GM18873 (cell line): ENCODE data around the gene ADGRV1.

ENCODE experiments used
- ATAC-seq: cut with Tn5 transposase; IDR thresholded peaks from one replicate; pipeline ENCODE4 v1.9.1; 2021; ENCODE audit warnings: mild to moderate bottlenecking, moderate library complexity, moderate number of reproducible peaks; ENCODE audit not compliant: unreplicated experiment, low FRiP score

Gene ADGRV1

DNA sequence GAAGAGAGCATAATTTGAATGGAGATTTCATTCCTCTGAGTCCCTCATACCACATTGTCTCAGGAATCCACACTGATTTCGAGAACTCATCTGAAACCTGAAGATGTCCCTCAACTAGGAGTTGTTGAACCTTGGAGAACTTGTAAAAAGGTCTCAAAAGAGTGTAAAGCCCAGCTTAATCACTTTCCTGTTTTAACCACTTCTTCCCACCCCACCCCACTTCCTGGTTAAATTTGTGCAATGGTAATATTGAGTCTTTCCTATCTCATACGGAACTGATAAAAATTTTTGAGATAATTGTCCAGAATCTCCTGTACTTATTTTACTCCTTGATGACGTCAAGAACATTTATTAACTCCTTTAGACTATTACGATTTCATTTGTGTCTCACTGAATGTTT, 583.8 kb downstream of the ADGRV1 start:
- no peak for ATAC-seq

DNA sequence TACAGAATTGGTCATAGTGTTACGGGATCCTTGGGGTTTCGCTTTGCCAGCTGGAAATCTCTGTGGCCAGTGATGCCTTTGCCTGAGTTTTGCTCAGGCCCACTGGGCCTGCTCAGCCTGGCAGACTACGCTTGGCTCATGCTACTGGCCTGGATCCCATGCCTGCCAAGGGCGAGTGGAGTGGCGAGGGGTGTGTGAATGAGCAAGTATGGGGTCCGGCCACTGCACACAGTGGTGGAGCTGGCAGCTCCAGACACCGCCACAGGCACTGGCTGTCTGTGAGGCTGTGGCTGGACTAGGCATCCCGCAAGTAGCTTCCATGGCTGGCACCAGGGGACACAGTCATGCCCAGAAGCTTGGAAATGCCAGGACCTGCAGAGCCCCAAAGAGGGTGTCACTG, 584.2 kb downstream of the ADGRV1 start:
- ATAC-seq: no peak

DNA sequence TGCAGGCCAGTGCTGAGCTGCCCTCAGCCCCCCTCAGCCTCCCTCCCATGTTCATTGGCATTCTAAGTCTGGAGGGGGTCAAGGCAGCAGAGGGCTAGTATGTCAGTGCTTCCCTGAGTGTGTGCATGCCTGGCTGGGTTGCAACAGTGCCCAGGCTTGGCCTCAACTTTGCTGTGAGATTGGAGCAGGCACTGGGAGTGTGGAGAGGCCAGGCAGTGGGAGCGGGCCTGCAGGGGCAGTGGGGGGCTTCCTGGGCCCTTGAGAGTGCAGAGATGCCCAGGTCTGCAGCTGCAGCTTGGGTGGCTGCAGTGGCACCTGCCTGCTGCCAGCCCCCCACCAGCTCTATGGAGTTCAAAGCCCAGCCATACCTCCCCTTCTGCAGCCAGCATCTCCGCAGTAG, 585.2 kb downstream of the ADGRV1 start:
- no peak for ATAC-seq

DNA sequence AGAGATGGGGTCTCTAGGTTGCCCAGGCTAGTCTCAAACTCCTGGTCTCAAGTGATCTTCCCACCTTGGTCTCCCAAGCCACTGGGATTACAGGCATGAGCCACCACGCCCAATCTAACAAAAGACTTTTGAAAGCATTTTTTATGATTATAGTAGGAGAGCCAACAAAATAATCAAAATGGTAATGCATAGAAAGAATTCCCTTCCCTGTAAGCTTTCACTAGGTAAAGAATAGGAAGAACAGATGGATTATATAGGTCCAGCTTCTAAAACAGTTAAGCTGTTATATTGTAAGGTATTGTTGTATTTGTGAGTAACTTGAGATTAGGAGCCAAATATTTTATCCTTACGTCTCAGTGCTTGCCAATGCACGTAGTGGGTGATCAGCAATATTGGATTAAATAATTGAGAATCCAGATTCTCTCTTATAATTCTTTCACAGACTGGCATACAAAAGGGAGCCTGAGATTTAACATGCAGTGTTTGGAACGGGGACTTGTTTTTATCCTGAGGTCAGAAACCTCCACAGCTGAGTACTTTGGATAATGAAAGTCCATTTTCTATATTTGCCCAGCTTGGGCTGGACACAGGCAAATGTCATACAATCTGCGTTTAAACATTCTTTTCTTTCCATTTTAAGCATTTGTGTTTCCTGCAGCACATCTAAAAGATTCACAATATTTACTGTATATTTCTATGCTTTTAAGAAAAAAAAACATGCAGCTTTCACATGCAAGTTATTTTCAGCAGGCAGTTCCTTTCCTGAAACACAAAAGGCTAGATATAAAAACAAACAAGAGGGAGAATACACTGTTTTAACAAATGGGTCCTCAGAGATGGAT, 586.1 kb downstream of the ADGRV1 start:
- no peak for ATAC-seq

DNA sequence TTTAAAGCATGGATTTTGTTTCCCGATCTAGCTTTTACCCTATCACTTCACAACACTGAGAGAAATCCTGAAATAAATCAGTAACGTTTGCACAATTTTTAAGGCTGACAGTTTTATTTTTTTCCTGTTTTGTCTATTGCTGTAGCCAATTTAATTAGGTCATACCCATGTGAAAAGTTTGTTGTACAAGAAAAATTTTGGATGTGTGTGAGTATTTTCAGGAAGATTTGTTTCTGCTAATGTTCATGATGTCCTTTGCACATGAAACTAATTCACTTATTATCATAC, 586.7 kb downstream of the ADGRV1 start:
- ATAC-seq: no peak

GRCh38 chr5:91146230-91146629, 587.6 kb downstream of the ADGRV1 start:
- no peak for ATAC-seq

GRCh38 chr5:91146905-91147600, 588.5 kb downstream of the ADGRV1 start:
- no peak for ATAC-seq

DNA sequence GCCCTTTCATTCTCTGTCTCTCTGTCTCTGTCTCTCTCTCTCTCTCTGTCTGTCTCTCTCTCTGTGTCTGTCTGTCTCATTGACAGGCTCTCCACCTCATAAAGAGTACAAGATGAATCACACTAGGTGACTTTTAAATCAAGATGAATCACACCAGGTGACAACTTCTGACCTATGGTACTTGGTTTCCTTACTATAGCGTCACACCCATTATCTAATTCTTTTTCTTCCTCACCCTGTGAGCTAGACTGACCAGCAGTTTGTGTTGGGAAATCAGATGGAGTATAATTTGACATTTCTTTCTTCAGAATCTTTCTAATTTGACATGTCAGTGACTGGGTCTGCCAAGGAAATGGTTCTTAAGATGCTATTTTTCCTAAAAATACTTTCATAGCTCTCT, 591.6 kb downstream of the ADGRV1 start:
- no peak for ATAC-seq

- no peak for ATAC-seq
Measured at GRCh38 chr5:91150636-91151035, 592.0 kb downstream of the ADGRV1 start.

DNA sequence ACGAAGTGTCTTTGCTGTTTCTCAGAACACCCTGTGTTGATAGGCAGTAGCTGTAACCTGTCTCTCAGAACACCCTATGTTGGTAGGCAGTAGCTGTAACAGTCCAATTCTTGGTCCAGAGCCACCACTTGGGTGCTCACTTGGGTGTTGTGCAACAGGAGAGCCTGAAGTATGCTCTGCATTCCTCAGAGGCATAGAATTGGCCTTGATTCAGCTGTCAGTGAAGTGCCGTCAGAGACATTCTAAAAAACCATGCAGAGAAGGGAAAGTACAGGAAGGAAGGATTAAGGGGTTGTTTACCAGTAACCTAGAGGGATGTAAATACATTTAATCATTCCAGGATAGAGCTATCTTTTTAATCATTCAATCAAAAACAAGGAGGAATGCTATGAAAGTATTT, 593.4 kb downstream of the ADGRV1 start:
- no peak for ATAC-seq

DNA sequence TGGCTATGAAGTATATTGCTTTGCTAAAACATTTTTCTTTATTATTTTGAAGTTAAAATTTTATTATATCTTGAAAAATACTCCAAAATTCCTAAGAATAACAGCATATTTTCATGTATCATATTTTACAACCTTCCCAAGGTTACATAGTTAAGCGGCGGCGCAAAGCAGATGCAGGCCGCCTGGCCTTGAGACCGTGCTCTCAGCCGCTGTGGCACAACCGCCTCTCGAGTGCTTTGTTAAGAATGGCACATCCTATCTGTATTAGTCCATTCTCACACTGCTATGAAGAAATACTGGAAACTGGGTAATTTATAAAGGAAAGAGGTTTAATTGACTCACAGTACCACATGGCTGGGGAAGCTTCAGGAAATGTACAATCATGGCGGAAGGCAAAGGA, 595.7 kb downstream of the ADGRV1 start:
- no peak for ATAC-seq

GRCh38 chr5:91155274-91155673, 596.7 kb downstream of the ADGRV1 start:
- no peak for ATAC-seq

- no peak for ATAC-seq
Measured at GRCh38 chr5:91156242-91156641, 597.6 kb downstream of the ADGRV1 start.

- no peak for ATAC-seq
Measured at GRCh38 chr5:91158011-91158410, 599.4 kb downstream of the ADGRV1 start.

- no peak for ATAC-seq
Measured at GRCh38 chr5:91159647-91160046, 601.0 kb downstream of the ADGRV1 start.

- no peak for ATAC-seq
Measured at GRCh38 chr5:91160714-91161285, 602.2 kb downstream of the ADGRV1 start.

- ATAC-seq: peak; percentile 99
Measured at GRCh38 chr5:91162534-91163381, 604.2 kb downstream of the ADGRV1 start.

GRCh38 chr5:91164424-91164823, 605.8 kb downstream of the ADGRV1 start:
- ATAC-seq: no peak

GRCh38 chr5:91166059-91166807, 607.6 kb downstream of the ADGRV1 start:
- ATAC-seq: no peak

GRCh38 chr5:91168859-91169258, 610.3 kb downstream of the ADGRV1 start:
- ATAC-seq: no peak
